PC-9 (cell line): ENCODE measurements around the gene ARL10. TPM values are rescaled to one million over a fixed set of nuclear protein-coding genes. Genes with fewer than 3 reads are reported as not detected.

Experiments used
- BruUV-seq: library from RNA; stranded (reverse); fragments of 400-500 nt; replicated peaks from 2 replicates; lab custom pipeline; 2021; lab: Mats Ljungman, UMichigan
- CTCF ChIA-PET: fragments of 300-600 bp; sonication (Branson Sonifier 250); formaldehyde crosslinking; loops from one replicate; lab custom pipeline; 2022; ENCODE audit warnings: antibody characterized with exemption; lab: Charles Lee
- POLR2A ChIA-PET: fragments of 300-600 bp; sonication (Branson Sonifier 250); formaldehyde crosslinking; loops from one replicate; lab custom pipeline; 2022; ENCODE audit warnings: antibody characterized with exemption; ENCODE audit not compliant: unreplicated experiment; lab: Charles Lee
- DNase-seq, 2 experiments: peaks; one replicate each; pipeline versions ENCODE4 v3.0.0 to v3.0.0-alpha.2; 2015 to 2022; ENCODE audit warnings: mixed read lengths in 1 of 2
- H2AFZ ChIP-seq: fragments of 200-600 bp; sonication (generic); 2 replicates; pipeline ENCODE4 v1.8.1; 2017; ENCODE audit warnings: antibody characterized with exemption
- H3F3A ChIP-seq: fragments of 200-600 bp; sonication (generic); 2 replicates; pipeline ENCODE4 v1.8.1; 2017; ENCODE audit warnings: antibody characterized with exemption, mild to moderate bottlenecking, low read depth; ENCODE audit not compliant: insufficient read depth
- H3K27ac ChIP-seq: fragments of 200-600 bp; sonication (generic); 2 replicates; pipeline ENCODE4 v1.6.1; 2016; ENCODE audit warnings: mixed run types
- H3K27me3 ChIP-seq: fragments of 200-600 bp; sonication (generic); 2 replicates; pipeline ENCODE4 v1.6.1; 2016; ENCODE audit warnings: low read depth, mixed run types; ENCODE audit not compliant: insufficient read depth
- H3K36me3 ChIP-seq: fragments of 200-600 bp; sonication (generic); 2 replicates; pipeline ENCODE4 v1.6.1; 2016; ENCODE audit warnings: low read depth, mixed run types
- H3K4me1 ChIP-seq: fragments of 200-600 bp; sonication (generic); replicated peaks from 2 replicates; pipeline ENCODE4 v1.6.1; 2016; ENCODE audit warnings: mixed run types; ENCODE audit not compliant: insufficient read depth
- H3K4me2 ChIP-seq: fragments of 200-600 bp; sonication (generic); 2 replicates; pipeline ENCODE4 v1.6.1; 2017; ENCODE audit warnings: mixed run types
- H3K4me3 ChIP-seq: fragments of 200-600 bp; sonication (generic); 2 replicates; pipeline ENCODE4 v1.6.1; 2016; ENCODE audit warnings: mixed run types
- H3K79me2 ChIP-seq: fragments of 200-600 bp; sonication (generic); 2 replicates; pipeline ENCODE4 v1.6.1; 2017; ENCODE audit warnings: low read depth, mixed run types
- H3K9me2 ChIP-seq: fragments of 200-600 bp; sonication (generic); 2 replicates; pipeline ENCODE4 v1.8.1; 2017; ENCODE audit warnings: mild to moderate bottlenecking; ENCODE audit not compliant: insufficient read depth
- H3K9me3 ChIP-seq: fragments of 200-600 bp; sonication (generic); 2 replicates; pipeline ENCODE4 v1.8.1; 2016; ENCODE audit warnings: low read depth; ENCODE audit not compliant: insufficient read depth
- H4K20me1 ChIP-seq: fragments of 200-600 bp; sonication (generic); 2 replicates; pipeline ENCODE4 v1.8.1; 2017; ENCODE audit not compliant: insufficient read depth
- CTCF ChIP-seq: fragments of 200-600 bp; sonication (generic); conservative IDR thresholded peaks from 2 replicates; pipeline ENCODE4 v1.6.1; 2017; ENCODE audit warnings: mixed run types, antibody characterized with exemption, mild to moderate bottlenecking, moderate library complexity
- EZH2 ChIP-seq: fragments of 200-600 bp; sonication (generic); IDR thresholded peaks from 2 replicates; pipeline ENCODE4 v1.8.0; 2017; ENCODE audit warnings: antibody characterized with exemption, low read depth
- intact Hi-C: fragments of 100-400 bp; cut with micrococcal nuclease; formaldehyde crosslinking; loops from one replicate; pipeline ENCODE4 v1.10.0; 2022; ENCODE audit not compliant: unreplicated experiment
- total RNA-seq: library from RNA; stranded (reverse); gene quantifications from 2 replicates; pipeline ENCODE4 v1.2.3, GENCODE V29; 2021

Gene ARL10
- total RNA-seq, 1 experiment from 2014 or later: 0.85 TPM

- H4K20me1 ChIP-seq: peaks cover 37% of the 10 kb centered on the region
Observed at GRCh38 chr5:176414704-176415103, 49.4 kb downstream of the ARL10 start.

GRCh38 chr5:176415240-176415951 is 50.1 kb downstream of the ARL10 start:
- H2AFZ ChIP-seq: peak overlapping the region; percentile 72; the same call in 1 of the 2 replicates
- no peaks in the 10 kb centered on the region for H3K9me2 ChIP-seq
- H3K4me1 ChIP-seq: peaks cover 81% of the 10 kb centered on the region
- H3K4me2 ChIP-seq: peak overlapping the region; percentile 93
- peaks cover 44% of the 10 kb centered on the region for H3K79me2 ChIP-seq
- intact Hi-C loops: loop anchor here (5.0 kb wide), 2 partner anchors 82 to 407 kb away; no protein-coding TSS in a partner anchor
- no peaks in the 10 kb centered on the region for H3K36me3 ChIP-seq
- H3K27ac ChIP-seq: peak overlapping the region; percentile 83
- TF ChIP-seq EZH2 (no peak), CTCF (no peak)
- ChIA-PET POLR2A (interaction anchor here (0.5 to 1.0 kb wide), 4 partner anchors 32 to 406 kb away, joined by 3 to 5 read pairs (median 4); no protein-coding TSS in a partner anchor), CTCF (interaction anchor here (0.6 to 1.0 kb wide), 3 partner anchors 122 to 369 kb away, joined by 3 read pairs; partner anchors contain the start of gene RNF44)
- peaks cover 70% of the 10 kb centered on the region for H3F3A ChIP-seq
- H3K27me3 ChIP-seq: no peaks in the 10 kb centered on the region
- H4K20me1 ChIP-seq: peaks cover 31% of the 10 kb centered on the region
- H3K9me3 ChIP-seq: peaks cover 7% of the 10 kb centered on the region; the same call in 1 of the 2 replicates
- H3K4me3 ChIP-seq: peak overlapping the region; percentile 98
- DNase-seq: peak in 1 of 2 experiments; percentile 67
- TSS peak; percentile 40 for BruUV-seq

More at GRCh38 chr5:176414704-176415103, 49.4 kb downstream of the ARL10 start:
- peaks cover 3% of the 10 kb centered on the region; the same call in 1 of the 2 replicates for H3K36me3 ChIP-seq
- peaks cover 70% of the 10 kb centered on the region for H3F3A ChIP-seq
- H3K4me1 ChIP-seq: peaks cover 81% of the 10 kb centered on the region
- H3K4me2 ChIP-seq: peak overlapping the region; percentile 93
- no peaks in the 10 kb centered on the region for H3K27me3 ChIP-seq
- peaks cover under 1% of the 10 kb centered on the region; the same call in 1 of the 2 replicates for H3K9me3 ChIP-seq
- H3K79me2 ChIP-seq: peaks cover 51% of the 10 kb centered on the region
- H3K4me3 ChIP-seq: peak overlapping the region; percentile 98
- peak overlapping the region; percentile 83 for H3K27ac ChIP-seq
- intact Hi-C loops: loop anchor here (5.0 kb wide), 2 partner anchors 83 to 408 kb away; no protein-coding TSS in a partner anchor
- BruUV-seq: no TSS peak
- no peak overlapping the region for H2AFZ ChIP-seq
- DNase-seq: peak in 1 of 2 experiments; percentile 50
- POLR2A ChIA-PET: no interaction called here
- TF ChIP-seq CTCF: no peak
- no peak for TF ChIP-seq EZH2
- H3K9me2 ChIP-seq: no peaks in the 10 kb centered on the region
- CTCF ChIA-PET: interaction anchor here (0.6 to 0.7 kb wide), 2 partner anchors 66 to 561 kb away, joined by 4 read pairs; no protein-coding TSS in a partner anchor
